Breast epithelium (tissue), 4 donors: ENCODE results near the gene TCF7L1. TPM values are rescaled to one million over a fixed set of nuclear protein-coding genes. Genes with fewer than 3 reads are reported as not detected.

Experiments
- DNase-seq, 2 donors: peaks; one replicate each; pipeline ENCODE4 v3.0.0-alpha.2; 2019; ENCODE audit warnings: low spot score in 2 of 2
- H3K27ac ChIP-seq, 2 donors: fragments of 200-600 bp; sonication (generic) in 1 of 2; one replicate each; pipeline ENCODE4 v1.5.1; 2016 to 2019; ENCODE audit warnings: mild to moderate bottlenecking in 1 of 2
- H3K27me3 ChIP-seq, 2 donors: fragments of 200-600 bp; sonication (generic) in 1 of 2; one replicate each; pipeline versions ENCODE4 v1.5.1 to v1.6.0; 2017 to 2019; ENCODE audit warnings: control low read depth in 1 of 2, mild to moderate bottlenecking in 1 of 2
- H3K36me3 ChIP-seq: fragments of 200-600 bp; one replicate; pipeline ENCODE4 v1.5.1; 2019
- H3K4me1 ChIP-seq, 2 donors: fragments of 200-600 bp; sonication (generic); one replicate each; pipeline ENCODE4 v1.5.1; 2016 to 2019; ENCODE audit warnings: control low read depth in 1 of 2
- H3K4me3 ChIP-seq, 3 donors: fragments of 200-600 bp; sonication (generic); 1 replicate in 2 of 3; 2 replicates in 1 of 3; pipeline ENCODE4 v1.5.1; 2016 to 2019; ENCODE audit warnings: mild to moderate bottlenecking in 3 of 3, moderate library complexity in 2 of 3
- H3K9me3 ChIP-seq, 2 donors: fragments of 200-600 bp; sonication (generic) in 1 of 2; one replicate each; pipeline ENCODE4 v1.5.1; 2016 to 2019; ENCODE audit warnings: control low read depth in 1 of 2
- CTCF ChIP-seq, 3 donors: fragments of 450-650 bp; IDR thresholded peaks; one replicate each; pipeline ENCODE4 v1.5.1; 2016 to 2017; ENCODE audit warnings: antibody characterized with exemption in 3 of 3, mild to moderate bottlenecking in 3 of 3, moderate library complexity in 3 of 3
- POLR2A ChIP-seq: fragments of 450-650 bp; IDR thresholded peaks from one replicate; pipeline ENCODE4 v1.6.1; 2016; ENCODE audit warnings: antibody characterized with exemption, mild to moderate bottlenecking, moderate library complexity
- POLR2AphosphoS5 ChIP-seq, 3 donors: sonication (generic); formaldehyde crosslinking; IDR thresholded peaks; one replicate each; pipeline ENCODE4 v1.6.1; 2017; ENCODE audit warnings: antibody characterized with exemption in 3 of 3
- intact Hi-C: fragments of 100-400 bp; cut with DNase I; formaldehyde crosslinking; loops from one replicate; pipeline ENCODE4 v1.15.1; 2023; ENCODE audit warnings: low total_unique reads
- total RNA-seq, 3 donors: library from RNA; depleted of rRNA; stranded (reverse); fragments of >200 nt; gene quantifications; one replicate each; pipeline ENCODE4 v1.1.0, GENCODE V29; 2016

Gene TCF7L1
- total RNA-seq, 3 donors from 2014 or later: 3.4 to 6.9 (median 5.9) TPM

GRCh38 chr2:85181134-85181631, 48.0 kb downstream of the TCF7L1 start:
- no peak overlapping the region for H3K27ac ChIP-seq
- H3K9me3 ChIP-seq: no peaks in the 10 kb centered on the region
- no peaks in the 10 kb centered on the region for H3K36me3 ChIP-seq
- no peak overlapping the region for H3K4me3 ChIP-seq
- DNase-seq: no peak
- TF ChIP-seq POLR2A (no peak), CTCF (IDR thresholded peaks at IDR 0.05) (no peak), POLR2AphosphoS5 (IDR thresholded peaks at IDR 0.05) (no peak)
- no peaks in the 10 kb centered on the region for H3K27me3 ChIP-seq
- intact Hi-C loops: no loop called here
- no peaks in the 10 kb centered on the region for H3K4me1 ChIP-seq

- intact Hi-C loops: no loop called here
- H3K27ac ChIP-seq: no peak overlapping the region
- no peaks in the 10 kb centered on the region for H3K36me3 ChIP-seq
- no peaks in the 10 kb centered on the region for H3K4me1 ChIP-seq
- no peak overlapping the region for H3K4me3 ChIP-seq
- no peaks in the 10 kb centered on the region for H3K27me3 ChIP-seq
- H3K9me3 ChIP-seq: no peaks in the 10 kb centered on the region
- TF ChIP-seq POLR2AphosphoS5 (IDR thresholded peaks at IDR 0.05): no peak
- no peak for TF ChIP-seq CTCF (IDR thresholded peaks at IDR 0.05)
- no peak for TF ChIP-seq POLR2A
- DNase-seq: no peak
Observed at GRCh38 chr2:85181844-85182456, 48.8 kb downstream of the TCF7L1 start.

GRCh38 chr2:85183076-85183475, 49.9 kb downstream of the TCF7L1 start:
- no peak for TF ChIP-seq CTCF (IDR thresholded peaks at IDR 0.05)
- no peak for TF ChIP-seq POLR2AphosphoS5 (IDR thresholded peaks at IDR 0.05)
- TF ChIP-seq POLR2A: no peak
- Histone ChIP-seq H3K4me1 (peaks cover 0 to 2% of the 10 kb centered on the region in 2 donors), H3K9me3 (no peaks in the 10 kb centered on the region), H3K27ac (no peak overlapping the region), H3K27me3 (no peaks in the 10 kb centered on the region), H3K36me3 (no peaks in the 10 kb centered on the region), H3K4me3 (no peak overlapping the region)
- DNase-seq: no peak
- intact Hi-C loops: no loop called here

- H3K9me3 ChIP-seq: no peaks in the 10 kb centered on the region
- intact Hi-C loops: no loop called here
- H3K4me1 ChIP-seq: peaks cover 0 to 2% of the 10 kb centered on the region in 2 donors
- H3K36me3 ChIP-seq: no peaks in the 10 kb centered on the region
- no peak overlapping the region for H3K27ac ChIP-seq
- TF ChIP-seq POLR2AphosphoS5 (IDR thresholded peaks at IDR 0.05) (no peak), CTCF (IDR thresholded peaks at IDR 0.05) (no peak), POLR2A (no peak)
- DNase-seq: no peak
- H3K27me3 ChIP-seq: no peaks in the 10 kb centered on the region
- H3K4me3 ChIP-seq: no peak overlapping the region
Observed at GRCh38 chr2:85183479-85183878, 50.3 kb downstream of the TCF7L1 start.

- Histone ChIP-seq H3K36me3 (no peaks in the 10 kb centered on the region), H3K9me3 (no peaks in the 10 kb centered on the region), H3K4me3 (no peak overlapping the region), H3K27ac (no peak overlapping the region), H3K4me1 (peaks cover 0 to 2% of the 10 kb centered on the region in 2 donors), H3K27me3 (no peaks in the 10 kb centered on the region)
- no peak for DNase-seq
- no peak for TF ChIP-seq POLR2A
- TF ChIP-seq POLR2AphosphoS5 (IDR thresholded peaks at IDR 0.05): no peak
- no peak for TF ChIP-seq CTCF (IDR thresholded peaks at IDR 0.05)
- intact Hi-C loops: no loop called here
Observed at GRCh38 chr2:85184231-85184630, 51.0 kb downstream of the TCF7L1 start.
